H1 (cell line): ENCODE data around the gene DISC1.

Experiments
- POLR2A ChIP-seq, 2 experiments: IDR thresholded peaks; 1 replicate in 1 of 2; 2 replicates in 1 of 2; pipeline ENCODE4 v1.6.1; 2011; ENCODE audit warnings: low read depth in 2 of 2, low read length in 2 of 2, mild to moderate bottlenecking in 2 of 2; ENCODE audit errors: control extremely low read depth in 1 of 2
- TF ChIP-seq, protein P1 (sequence below), 3 experiments: IDR thresholded peaks; 1 replicate in 2 of 3; 2 replicates in 1 of 3; pipeline versions ENCODE4 v1.5.1 to v1.6.1; 2011; ENCODE audit warnings: low read length in 3 of 3, mild to moderate bottlenecking in 3 of 3, inconsistent platforms in 2 of 3, low read depth in 1 of 3, moderate library complexity in 1 of 3; ENCODE audit not compliant: insufficient read depth in 1 of 3; ENCODE audit errors: control extremely low read depth in 1 of 3
- TF ChIP-seq, protein P2 (sequence below): fragments of 300-600 bp; sonication (generic); IDR thresholded peaks from 2 replicates; pipeline ENCODE4 v1.7.1; 2012; ENCODE audit warnings: low read length, moderate library complexity, mild to moderate bottlenecking, inconsistent platforms; ENCODE audit not compliant: insufficient replicate concordance

- TF ChIP-seq, protein P1, sequence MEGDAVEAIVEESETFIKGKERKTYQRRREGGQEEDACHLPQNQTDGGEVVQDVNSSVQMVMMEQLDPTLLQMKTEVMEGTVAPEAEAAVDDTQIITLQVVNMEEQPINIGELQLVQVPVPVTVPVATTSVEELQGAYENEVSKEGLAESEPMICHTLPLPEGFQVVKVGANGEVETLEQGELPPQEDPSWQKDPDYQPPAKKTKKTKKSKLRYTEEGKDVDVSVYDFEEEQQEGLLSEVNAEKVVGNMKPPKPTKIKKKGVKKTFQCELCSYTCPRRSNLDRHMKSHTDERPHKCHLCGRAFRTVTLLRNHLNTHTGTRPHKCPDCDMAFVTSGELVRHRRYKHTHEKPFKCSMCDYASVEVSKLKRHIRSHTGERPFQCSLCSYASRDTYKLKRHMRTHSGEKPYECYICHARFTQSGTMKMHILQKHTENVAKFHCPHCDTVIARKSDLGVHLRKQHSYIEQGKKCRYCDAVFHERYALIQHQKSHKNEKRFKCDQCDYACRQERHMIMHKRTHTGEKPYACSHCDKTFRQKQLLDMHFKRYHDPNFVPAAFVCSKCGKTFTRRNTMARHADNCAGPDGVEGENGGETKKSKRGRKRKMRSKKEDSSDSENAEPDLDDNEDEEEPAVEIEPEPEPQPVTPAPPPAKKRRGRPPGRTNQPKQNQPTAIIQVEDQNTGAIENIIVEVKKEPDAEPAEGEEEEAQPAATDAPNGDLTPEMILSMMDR (IDR thresholded peaks at IDR 0.05; ENCODE audit: control extremely low read depth in 1 of 3, insufficient read depth in 1 of 3, low read depth in 1 of 3, low read length in 3 of 3): no peak
- TF ChIP-seq, protein P2, sequence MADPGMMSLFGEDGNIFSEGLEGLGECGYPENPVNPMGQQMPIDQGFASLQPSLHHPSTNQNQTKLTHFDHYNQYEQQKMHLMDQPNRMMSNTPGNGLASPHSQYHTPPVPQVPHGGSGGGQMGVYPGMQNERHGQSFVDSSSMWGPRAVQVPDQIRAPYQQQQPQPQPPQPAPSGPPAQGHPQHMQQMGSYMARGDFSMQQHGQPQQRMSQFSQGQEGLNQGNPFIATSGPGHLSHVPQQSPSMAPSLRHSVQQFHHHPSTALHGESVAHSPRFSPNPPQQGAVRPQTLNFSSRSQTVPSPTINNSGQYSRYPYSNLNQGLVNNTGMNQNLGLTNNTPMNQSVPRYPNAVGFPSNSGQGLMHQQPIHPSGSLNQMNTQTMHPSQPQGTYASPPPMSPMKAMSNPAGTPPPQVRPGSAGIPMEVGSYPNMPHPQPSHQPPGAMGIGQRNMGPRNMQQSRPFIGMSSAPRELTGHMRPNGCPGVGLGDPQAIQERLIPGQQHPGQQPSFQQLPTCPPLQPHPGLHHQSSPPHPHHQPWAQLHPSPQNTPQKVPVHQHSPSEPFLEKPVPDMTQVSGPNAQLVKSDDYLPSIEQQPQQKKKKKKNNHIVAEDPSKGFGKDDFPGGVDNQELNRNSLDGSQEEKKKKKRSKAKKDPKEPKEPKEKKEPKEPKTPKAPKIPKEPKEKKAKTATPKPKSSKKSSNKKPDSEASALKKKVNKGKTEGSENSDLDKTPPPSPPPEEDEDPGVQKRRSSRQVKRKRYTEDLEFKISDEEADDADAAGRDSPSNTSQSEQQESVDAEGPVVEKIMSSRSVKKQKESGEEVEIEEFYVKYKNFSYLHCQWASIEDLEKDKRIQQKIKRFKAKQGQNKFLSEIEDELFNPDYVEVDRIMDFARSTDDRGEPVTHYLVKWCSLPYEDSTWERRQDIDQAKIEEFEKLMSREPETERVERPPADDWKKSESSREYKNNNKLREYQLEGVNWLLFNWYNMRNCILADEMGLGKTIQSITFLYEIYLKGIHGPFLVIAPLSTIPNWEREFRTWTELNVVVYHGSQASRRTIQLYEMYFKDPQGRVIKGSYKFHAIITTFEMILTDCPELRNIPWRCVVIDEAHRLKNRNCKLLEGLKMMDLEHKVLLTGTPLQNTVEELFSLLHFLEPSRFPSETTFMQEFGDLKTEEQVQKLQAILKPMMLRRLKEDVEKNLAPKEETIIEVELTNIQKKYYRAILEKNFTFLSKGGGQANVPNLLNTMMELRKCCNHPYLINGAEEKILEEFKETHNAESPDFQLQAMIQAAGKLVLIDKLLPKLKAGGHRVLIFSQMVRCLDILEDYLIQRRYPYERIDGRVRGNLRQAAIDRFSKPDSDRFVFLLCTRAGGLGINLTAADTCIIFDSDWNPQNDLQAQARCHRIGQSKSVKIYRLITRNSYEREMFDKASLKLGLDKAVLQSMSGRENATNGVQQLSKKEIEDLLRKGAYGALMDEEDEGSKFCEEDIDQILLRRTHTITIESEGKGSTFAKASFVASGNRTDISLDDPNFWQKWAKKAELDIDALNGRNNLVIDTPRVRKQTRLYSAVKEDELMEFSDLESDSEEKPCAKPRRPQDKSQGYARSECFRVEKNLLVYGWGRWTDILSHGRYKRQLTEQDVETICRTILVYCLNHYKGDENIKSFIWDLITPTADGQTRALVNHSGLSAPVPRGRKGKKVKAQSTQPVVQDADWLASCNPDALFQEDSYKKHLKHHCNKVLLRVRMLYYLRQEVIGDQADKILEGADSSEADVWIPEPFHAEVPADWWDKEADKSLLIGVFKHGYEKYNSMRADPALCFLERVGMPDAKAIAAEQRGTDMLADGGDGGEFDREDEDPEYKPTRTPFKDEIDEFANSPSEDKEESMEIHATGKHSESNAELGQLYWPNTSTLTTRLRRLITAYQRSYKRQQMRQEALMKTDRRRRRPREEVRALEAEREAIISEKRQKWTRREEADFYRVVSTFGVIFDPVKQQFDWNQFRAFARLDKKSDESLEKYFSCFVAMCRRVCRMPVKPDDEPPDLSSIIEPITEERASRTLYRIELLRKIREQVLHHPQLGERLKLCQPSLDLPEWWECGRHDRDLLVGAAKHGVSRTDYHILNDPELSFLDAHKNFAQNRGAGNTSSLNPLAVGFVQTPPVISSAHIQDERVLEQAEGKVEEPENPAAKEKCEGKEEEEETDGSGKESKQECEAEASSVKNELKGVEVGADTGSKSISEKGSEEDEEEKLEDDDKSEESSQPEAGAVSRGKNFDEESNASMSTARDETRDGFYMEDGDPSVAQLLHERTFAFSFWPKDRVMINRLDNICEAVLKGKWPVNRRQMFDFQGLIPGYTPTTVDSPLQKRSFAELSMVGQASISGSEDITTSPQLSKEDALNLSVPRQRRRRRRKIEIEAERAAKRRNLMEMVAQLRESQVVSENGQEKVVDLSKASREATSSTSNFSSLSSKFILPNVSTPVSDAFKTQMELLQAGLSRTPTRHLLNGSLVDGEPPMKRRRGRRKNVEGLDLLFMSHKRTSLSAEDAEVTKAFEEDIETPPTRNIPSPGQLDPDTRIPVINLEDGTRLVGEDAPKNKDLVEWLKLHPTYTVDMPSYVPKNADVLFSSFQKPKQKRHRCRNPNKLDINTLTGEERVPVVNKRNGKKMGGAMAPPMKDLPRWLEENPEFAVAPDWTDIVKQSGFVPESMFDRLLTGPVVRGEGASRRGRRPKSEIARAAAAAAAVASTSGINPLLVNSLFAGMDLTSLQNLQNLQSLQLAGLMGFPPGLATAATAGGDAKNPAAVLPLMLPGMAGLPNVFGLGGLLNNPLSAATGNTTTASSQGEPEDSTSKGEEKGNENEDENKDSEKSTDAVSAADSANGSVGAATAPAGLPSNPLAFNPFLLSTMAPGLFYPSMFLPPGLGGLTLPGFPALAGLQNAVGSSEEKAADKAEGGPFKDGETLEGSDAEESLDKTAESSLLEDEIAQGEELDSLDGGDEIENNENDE: no peak
- TF ChIP-seq POLR2A (IDR thresholded peaks at IDR 0.05; ENCODE audit: control extremely low read depth in 1 of 2, low read depth in 2 of 2, low read length in 2 of 2): no peak
Measured at GRCh38 chr1:231887866-231888265, 261.3 kb downstream of the DISC1 start.
